Prostate gland (tissue), 2 donors: Measurements from ENCODE around the gene NIM1K.

Experiments used
- POLR2A ChIP-seq: fragments of 450-650 bp; IDR thresholded peaks from one replicate; pipeline ENCODE4 v1.6.1; 2016; ENCODE audit warnings: antibody characterized with exemption, mild to moderate bottlenecking
- TF ChIP-seq, protein P1 (sequence below), 4 experiments: fragments of 200-600 bp in 2 of 4; fragments of 450-650 bp in 2 of 4; sonication (generic) in 2 of 4; IDR thresholded peaks; 1 replicate in 3 of 4; 2 replicates in 1 of 4; pipeline ENCODE4 v1.5.1; 2016 to 2019; ENCODE audit warnings: antibody characterized with exemption in 4 of 4, mild to moderate bottlenecking in 2 of 4, moderate library complexity in 2 of 4

DNA sequence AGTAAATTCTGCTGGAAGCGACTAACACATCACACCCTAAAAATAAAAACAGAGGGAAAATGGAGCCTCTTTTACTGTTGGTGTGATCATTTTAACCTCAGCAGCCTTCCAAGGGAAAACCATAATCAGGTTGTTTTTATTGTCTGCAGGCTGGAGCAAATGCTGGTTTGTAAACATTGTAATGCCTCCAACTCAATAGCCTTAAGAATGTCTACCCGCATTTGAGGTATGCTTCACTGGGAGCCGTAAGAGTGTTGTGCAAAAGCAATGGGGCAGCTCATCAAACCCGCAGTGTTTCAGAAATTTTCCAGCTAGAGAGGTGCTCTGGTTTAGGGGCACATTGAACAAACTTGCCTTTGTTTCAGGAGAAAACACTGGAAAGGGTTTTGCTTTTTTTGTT, 17.0 kb downstream of the NIM1K start:
- TF ChIP-seq, protein P1, sequence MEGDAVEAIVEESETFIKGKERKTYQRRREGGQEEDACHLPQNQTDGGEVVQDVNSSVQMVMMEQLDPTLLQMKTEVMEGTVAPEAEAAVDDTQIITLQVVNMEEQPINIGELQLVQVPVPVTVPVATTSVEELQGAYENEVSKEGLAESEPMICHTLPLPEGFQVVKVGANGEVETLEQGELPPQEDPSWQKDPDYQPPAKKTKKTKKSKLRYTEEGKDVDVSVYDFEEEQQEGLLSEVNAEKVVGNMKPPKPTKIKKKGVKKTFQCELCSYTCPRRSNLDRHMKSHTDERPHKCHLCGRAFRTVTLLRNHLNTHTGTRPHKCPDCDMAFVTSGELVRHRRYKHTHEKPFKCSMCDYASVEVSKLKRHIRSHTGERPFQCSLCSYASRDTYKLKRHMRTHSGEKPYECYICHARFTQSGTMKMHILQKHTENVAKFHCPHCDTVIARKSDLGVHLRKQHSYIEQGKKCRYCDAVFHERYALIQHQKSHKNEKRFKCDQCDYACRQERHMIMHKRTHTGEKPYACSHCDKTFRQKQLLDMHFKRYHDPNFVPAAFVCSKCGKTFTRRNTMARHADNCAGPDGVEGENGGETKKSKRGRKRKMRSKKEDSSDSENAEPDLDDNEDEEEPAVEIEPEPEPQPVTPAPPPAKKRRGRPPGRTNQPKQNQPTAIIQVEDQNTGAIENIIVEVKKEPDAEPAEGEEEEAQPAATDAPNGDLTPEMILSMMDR (IDR thresholded peaks at IDR 0.05) = no peak
- no peak for TF ChIP-seq POLR2A
